Measurements from ENCODE around the gene PSMD10.

PSMD10 gene

DNA sequence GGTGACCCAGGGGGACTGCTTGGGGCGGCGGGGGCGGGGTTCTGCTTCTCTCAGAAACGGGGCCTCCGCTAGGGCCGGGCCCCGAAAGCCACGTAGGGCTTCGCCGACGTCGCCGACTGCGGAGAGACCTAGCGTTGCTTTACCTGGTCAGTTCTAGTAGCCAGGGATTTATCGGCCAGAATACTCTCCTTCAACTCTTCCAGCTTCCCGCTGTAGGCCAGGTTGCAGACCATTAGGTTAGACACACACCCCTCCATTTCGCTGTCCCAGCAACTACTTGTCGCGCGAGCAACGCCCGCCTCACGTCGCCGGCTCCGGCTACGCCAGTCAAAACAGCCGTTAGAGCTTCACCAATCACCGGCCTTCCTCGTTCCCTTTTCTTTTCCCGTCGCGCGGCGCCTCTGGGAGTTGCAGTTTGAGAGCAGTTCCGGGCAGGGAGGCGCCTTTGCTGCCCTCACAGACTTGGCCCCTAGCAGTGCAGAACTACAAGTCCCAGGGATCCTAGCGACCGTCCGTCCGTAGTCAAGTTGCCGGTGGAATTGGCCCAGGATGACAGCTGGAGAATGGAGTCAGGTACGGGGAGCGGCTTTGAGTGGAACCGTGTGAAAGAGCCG lies at the start of gene PSMD10, which contains the start of gene ATG4A:
TSS of gene PSMD10 (minus strand) at position 279 of the 614 bp plus-strand sequence. CDS start at position 257, 22 bp downstream.
TSS of gene ATG4A (plus strand) at position 515 of the 614 bp plus-strand sequence. CDS start at position 564, 49 bp downstream.
- DNase-seq (ENCODE audit: low read depth in 2 of 3, low spot score in 1 of 3): peak; percentile 69 to 84 (median 82)

GRCh38 chrX:108138814-108139702 lies 47.7 kb upstream of the PSMD10 start:
- DNase-seq (ENCODE audit: low read depth in 2 of 3, low spot score in 1 of 3): peak in 1 of 3 donors; percentile 4

GRCh38 chrX:108134724-108135123 lies 43.4 kb upstream of the PSMD10 start:
- no peak for DNase-seq (ENCODE audit: low read depth in 2 of 3, low spot score in 1 of 3)

- DNase-seq (ENCODE audit: low read depth in 2 of 3, low spot score in 1 of 3): no peak
Observed at GRCh38 chrX:108132876-108133275, 41.5 kb upstream of the PSMD10 start.

GRCh38 chrX:108132034-108132433 lies 40.7 kb upstream of the PSMD10 start:
- no peak for DNase-seq (ENCODE audit: low read depth in 2 of 3, low spot score in 1 of 3)

- DNase-seq (ENCODE audit: low read depth in 2 of 3, low spot score in 1 of 3): no peak
Observed at GRCh38 chrX:108131471-108131870, 40.1 kb upstream of the PSMD10 start.

DNA sequence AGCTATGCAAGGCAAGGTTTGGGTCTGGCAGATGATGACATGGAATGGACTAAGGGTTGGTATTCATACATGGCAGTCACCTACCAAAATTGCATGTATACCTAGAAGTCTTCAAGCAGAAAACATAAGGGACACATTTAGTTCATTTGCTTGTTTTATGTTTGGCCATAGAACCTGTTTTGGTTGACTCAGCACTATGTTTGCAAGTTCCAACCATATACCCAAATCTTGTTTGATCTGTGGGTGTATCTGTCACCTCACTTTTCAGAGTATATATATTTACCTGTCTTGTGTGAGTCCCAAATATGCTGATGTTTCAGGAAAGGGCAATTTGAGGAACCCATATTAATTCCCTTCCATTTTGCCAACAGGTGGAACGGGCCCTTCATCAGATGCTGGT lies 39.5 kb upstream of the PSMD10 start:
- DNase-seq (ENCODE audit: low read depth in 2 of 3, low spot score in 1 of 3): no peak

- DNase-seq (ENCODE audit: low read depth in 2 of 3, low spot score in 1 of 3): no peak
Observed at GRCh38 chrX:108127152-108127551, 35.8 kb upstream of the PSMD10 start.

DNA sequence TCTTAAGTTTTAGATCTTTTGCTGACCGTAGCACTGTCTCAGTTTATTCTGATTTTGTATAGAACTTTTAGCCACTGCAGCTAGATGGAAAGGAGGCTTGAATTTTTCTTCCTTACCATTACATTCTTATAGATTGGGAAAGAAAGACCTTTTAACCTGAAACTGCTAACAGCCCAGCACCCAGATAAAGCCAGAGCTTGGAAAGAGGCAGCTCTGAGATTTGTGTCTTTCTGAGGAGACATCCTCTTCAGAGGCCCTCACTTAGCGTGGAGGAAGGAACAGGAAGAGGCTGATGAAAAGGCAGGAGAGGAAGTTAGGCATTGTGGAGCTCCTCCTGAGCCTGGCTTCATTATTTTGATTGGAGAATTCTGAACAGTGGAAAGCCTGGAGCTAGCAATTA lies 35.3 kb upstream of the PSMD10 start:
- no peak for DNase-seq (ENCODE audit: low read depth in 2 of 3, low spot score in 1 of 3)

DNA sequence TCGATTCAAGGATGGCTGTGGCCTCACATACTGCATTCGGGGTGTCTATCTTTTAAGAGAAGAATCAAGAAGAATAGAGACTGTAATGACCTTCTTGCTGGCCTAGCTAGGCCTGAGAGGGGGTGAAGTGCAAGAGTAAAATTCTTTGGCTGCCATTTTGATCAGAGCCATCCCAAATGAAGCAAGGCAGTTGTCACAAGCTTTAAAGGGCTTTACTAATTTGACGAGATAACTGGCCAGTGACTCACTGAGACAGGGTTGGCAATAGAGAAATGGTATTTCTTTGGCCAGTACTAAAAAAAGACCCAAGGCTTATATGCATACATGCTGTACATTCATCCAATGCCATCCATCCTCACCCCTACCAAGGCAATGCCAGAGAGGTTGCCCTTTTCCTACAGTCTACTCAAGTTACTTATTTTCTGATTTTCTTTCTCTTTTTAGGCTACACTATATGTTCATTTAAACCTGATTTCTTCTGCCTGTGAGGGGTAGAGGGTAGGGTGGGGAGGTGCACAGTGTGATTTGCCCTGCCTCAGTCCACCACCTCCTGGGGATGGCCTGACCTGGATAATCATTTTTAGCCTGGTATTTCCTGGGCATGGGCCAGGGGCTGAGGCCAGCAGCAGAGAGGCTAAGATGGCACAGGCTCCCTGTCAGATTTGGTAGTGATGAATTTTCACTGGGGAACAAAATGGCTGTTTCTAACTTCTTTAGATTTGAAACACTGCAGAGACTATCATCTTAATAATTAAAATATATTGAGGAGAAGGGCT lies 32.4 kb upstream of the PSMD10 start:
- DNase-seq (ENCODE audit: low read depth in 2 of 3, low spot score in 1 of 3): no peak

DNA sequence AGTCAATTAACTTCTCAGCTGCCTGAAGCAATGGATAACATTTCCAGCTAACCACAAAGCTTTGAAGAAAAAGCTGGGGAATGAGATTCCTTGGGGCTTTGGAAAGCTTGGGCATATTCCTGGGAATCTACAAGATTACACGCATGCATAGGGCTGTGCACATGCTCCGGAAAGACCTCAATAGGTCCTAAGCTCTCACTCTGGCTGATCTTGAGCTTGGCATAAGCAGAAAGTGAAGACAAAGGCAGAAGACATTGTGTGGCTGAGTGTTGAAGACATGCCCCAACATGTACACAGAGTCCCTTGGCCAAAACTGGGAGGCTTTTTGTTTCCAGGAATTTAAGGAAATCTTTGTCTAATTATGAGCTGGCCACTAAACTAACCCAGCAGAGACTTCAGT lies 31.4 kb upstream of the PSMD10 start:
- no peak for DNase-seq (ENCODE audit: low read depth in 2 of 3, low spot score in 1 of 3)

- DNase-seq (ENCODE audit: low read depth in 2 of 3, low spot score in 1 of 3): no peak
Observed at GRCh38 chrX:108121291-108121690, 29.9 kb upstream of the PSMD10 start.

- no peak for DNase-seq (ENCODE audit: low read depth in 2 of 3, low spot score in 1 of 3)
Observed at GRCh38 chrX:108117988-108118387, 26.6 kb upstream of the PSMD10 start.

- DNase-seq (ENCODE audit: low read depth in 2 of 3, low spot score in 1 of 3): no peak
Observed at GRCh38 chrX:108114541-108114940, 23.2 kb upstream of the PSMD10 start.

- DNase-seq (ENCODE audit: low read depth in 2 of 3, low spot score in 1 of 3): no peak
Observed at GRCh38 chrX:108105473-108105872, 14.1 kb upstream of the PSMD10 start.

DNA sequence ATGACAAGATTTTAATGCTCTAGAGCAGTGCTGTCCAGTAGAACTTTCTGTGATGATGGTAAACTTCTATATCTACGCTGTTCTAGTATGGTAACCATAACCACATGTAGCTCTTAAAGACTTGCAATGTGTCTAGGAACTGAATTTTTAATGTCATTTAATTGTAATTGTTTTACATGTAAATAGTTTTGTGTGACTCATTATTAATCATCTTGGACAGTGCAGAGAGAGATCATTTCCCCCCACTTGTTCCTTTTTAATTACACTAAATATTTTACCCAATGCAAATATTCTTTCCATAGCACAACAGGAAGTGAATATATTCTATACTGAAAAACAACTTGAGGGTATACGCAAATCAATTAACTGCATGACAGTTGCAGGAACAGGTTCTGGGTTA lies 6.0 kb upstream of the PSMD10 start:
- DNase-seq (ENCODE audit: low read depth in 2 of 3, low spot score in 1 of 3): no peak

DNA sequence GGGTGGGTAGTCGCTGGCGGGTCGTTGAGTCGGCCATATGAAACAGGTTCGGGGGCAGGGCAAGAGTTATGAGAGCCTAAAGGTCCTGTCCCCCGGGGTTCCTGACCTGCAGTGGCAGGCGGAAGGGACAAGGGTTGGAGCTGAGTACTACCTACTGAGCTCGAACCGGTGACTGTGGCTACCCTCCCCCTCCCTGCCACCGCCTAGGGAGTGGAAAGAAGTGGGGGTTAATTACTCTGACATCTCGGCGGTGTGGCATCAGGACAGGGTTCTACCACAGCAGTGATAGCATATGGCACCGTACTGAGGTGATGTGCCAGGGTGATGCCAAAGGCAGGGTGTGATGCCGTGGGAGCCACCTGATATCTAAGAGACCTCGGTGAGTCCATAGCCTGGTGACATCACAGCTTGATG lies 543 bp upstream of the PSMD10 start:
- peak in 1 of 3 donors; percentile 1 for DNase-seq (ENCODE audit: low read depth in 2 of 3, low spot score in 1 of 3)

DNA sequence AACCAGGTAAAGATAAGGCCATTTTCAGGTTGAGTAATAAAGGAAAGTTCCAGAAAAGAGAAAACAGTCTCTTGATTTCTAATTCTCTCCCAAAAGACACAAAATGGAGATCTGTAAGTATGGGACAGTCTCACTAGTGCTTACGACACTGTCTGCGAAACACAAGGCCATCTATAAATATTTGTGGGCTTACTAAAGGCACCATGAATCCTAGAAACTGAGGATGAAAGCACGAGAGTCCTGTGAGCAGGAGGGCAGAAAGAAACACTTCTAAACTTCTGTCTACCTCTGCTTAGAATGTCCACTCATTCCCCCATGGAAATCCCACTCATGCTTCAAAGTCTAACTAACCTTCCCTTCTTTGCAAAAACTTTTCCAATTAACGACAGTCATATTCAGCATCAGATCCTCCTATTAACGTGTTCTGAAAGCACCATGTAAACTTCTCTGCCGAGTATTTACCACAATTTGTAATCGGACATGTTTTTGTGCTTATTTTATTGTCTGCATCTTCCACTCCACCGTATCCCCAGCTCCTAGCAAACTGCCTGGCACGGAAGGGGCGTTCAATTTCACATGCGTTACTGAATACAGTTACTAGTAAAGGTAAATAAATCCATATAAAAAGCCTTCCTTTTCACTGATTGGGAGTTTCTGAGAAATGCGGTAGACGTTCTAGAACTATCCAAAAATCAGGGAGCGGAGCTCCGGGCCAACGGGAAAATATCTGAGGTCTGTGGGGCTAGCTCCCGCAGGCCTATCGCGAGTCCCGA lies 665 bp downstream of the PSMD10 start:
- no peak for DNase-seq (ENCODE audit: low read depth in 2 of 3, low spot score in 1 of 3)

DNA sequence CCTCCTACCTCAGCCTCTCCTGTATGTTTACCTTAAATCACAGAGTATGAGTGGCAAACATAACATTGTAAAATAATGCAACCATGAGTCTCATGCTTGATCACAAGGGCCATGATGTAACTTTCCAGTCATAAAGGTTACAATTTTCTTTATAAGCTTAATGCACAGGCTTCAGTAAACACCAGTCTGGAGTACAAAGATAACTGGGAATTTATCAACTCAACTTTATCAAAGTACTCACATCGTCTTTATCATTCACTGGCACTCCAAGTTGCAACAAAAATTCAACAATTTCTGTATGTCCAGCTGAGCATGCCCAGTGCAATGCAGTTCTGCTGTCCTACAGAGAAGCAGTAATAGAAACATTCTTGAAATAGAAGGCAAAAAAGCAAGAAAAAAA lies 2.8 kb downstream of the PSMD10 start:
- no peak for DNase-seq (ENCODE audit: low read depth in 2 of 3, low spot score in 1 of 3)

DNA sequence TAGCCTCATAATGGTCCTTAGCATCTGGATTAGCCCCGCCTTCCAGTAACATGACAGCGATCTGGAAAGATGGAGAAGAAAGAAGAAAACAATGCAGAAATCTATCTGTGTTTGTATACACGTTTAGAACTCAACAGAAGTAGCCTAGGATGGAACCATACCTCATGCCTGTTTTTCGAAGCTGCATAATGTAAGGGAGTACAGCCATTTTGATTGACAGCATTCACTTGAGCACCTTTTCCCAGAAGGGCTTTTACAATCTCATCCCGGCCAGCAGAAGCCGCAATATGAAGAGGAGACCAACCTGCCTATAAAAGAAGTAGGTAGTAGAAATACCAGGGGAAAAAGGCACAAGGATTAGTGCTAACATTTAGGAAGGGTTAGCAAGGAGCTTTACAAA lies 3.5 kb downstream of the PSMD10 start:
- no peak for DNase-seq (ENCODE audit: low read depth in 2 of 3, low spot score in 1 of 3)

- no peak for DNase-seq (ENCODE audit: low read depth in 2 of 3, low spot score in 1 of 3)
Observed at GRCh38 chrX:108081110-108081509, 10.2 kb downstream of the PSMD10 start.

All from stimulated activated CD4-positive, alpha-beta T cell treated with anti-CD3 and anti-CD28 coated beads, Interleukin-12 subunit alpha, Interleukin-12 subunit beta, amount 100 ng/mL, for 48 hours (primary cell).